GM23338 (cell line): ENCODE measurements around the gene ZBTB7C. TPM values are rescaled to one million over a fixed set of nuclear protein-coding genes. Genes with fewer than 3 reads are reported as not detected.

ENCODE experiments used
- ATAC-seq: fragments of 200-7000 bp; cut with Tn5 transposase; 3 replicates; pipeline ENCODE4 v1.9.1; 2020
- DNase-seq: peaks from one replicate; pipeline ENCODE4 v3.0.0-alpha.2; 2015; ENCODE audit warnings: low spot score
- H2AFZ ChIP-seq: fragments of 200-600 bp; sonication (generic); 2 replicates; pipeline ENCODE4 v1.8.0; 2016; ENCODE audit warnings: antibody characterized with exemption, mild to moderate bottlenecking, moderate library complexity
- H3F3A ChIP-seq: fragments of 200-600 bp; sonication (generic); replicated peaks from 2 replicates; pipeline ENCODE4 v1.8.0; 2017; ENCODE audit warnings: antibody characterized with exemption, mixed run types, low read depth
- H3K27ac ChIP-seq: fragments of 200-600 bp; sonication (generic); 2 replicates; pipeline ENCODE4 v1.6.1; 2016; ENCODE audit warnings: low read depth
- H3K27me3 ChIP-seq: fragments of 200-600 bp; sonication (generic); 2 replicates; pipeline ENCODE4 v1.8.0; 2016; ENCODE audit warnings: mild to moderate bottlenecking, mixed run types, moderate library complexity; ENCODE audit not compliant: insufficient read depth
- H3K36me3 ChIP-seq: fragments of 200-600 bp; sonication (generic); 2 replicates; pipeline ENCODE4 v1.8.0; 2016; ENCODE audit warnings: mild to moderate bottlenecking; ENCODE audit not compliant: insufficient read depth
- H3K4me1 ChIP-seq: fragments of 200-600 bp; sonication (generic); 2 replicates; pipeline ENCODE4 v1.8.0; 2016; ENCODE audit warnings: mild to moderate bottlenecking, moderate library complexity; ENCODE audit not compliant: insufficient read depth
- H3K4me2 ChIP-seq: fragments of 200-600 bp; sonication (generic); 2 replicates; pipeline ENCODE4 v1.7.1; 2017; ENCODE audit warnings: mixed run types
- H3K4me3 ChIP-seq: fragments of 200-600 bp; sonication (generic); 2 replicates; pipeline ENCODE4 v1.6.1; 2016; ENCODE audit warnings: mixed run types
- H3K79me2 ChIP-seq: fragments of 200-600 bp; sonication (generic); replicated peaks from 2 replicates; pipeline ENCODE4 v1.8.0; 2017; ENCODE audit warnings: mild to moderate bottlenecking; ENCODE audit not compliant: insufficient read depth
- H3K9me2 ChIP-seq: fragments of 200-600 bp; sonication (generic); 2 replicates; pipeline ENCODE4 v1.8.0; 2017; ENCODE audit not compliant: insufficient read depth
- H4K20me1 ChIP-seq: fragments of 200-600 bp; sonication (generic); replicated peaks from 2 replicates; pipeline ENCODE4 v1.8.0; 2017; ENCODE audit warnings: mild to moderate bottlenecking; ENCODE audit not compliant: insufficient read depth
- H3K27ac Mint-ChIP-seq: 2 replicates; pipeline ENCODE4 v1.8.0; 2020; ENCODE audit warnings: inconsistent platforms, mild to moderate bottlenecking, moderate library complexity, mixed read lengths
- H3K27me3 Mint-ChIP-seq: 3 replicates; pipeline ENCODE4 v1.8.0; 2022; ENCODE audit warnings: low read depth, mild to moderate bottlenecking, moderate library complexity, mixed read lengths, inconsistent platforms; ENCODE audit not compliant: insufficient read depth, poor library complexity
- H3K36me3 Mint-ChIP-seq: 3 replicates; pipeline ENCODE4 v1.8.0; 2021; ENCODE audit warnings: low read depth, mild to moderate bottlenecking, inconsistent platforms, moderate library complexity, mixed read lengths
- H3K4me1 Mint-ChIP-seq: 3 replicates; pipeline ENCODE4 v1.8.0; 2020; ENCODE audit warnings: mild to moderate bottlenecking, inconsistent platforms, mixed read lengths
- H3K4me3 Mint-ChIP-seq: 3 replicates; pipeline ENCODE4 v1.8.0; 2021; ENCODE audit warnings: moderate library complexity, mild to moderate bottlenecking, inconsistent platforms, mixed read lengths
- H3K9me3 Mint-ChIP-seq: 3 replicates; pipeline ENCODE4 v1.8.0; 2020; ENCODE audit warnings: moderate library complexity, mild to moderate bottlenecking, inconsistent platforms, mixed read lengths
- EZH2phosphoT487 ChIP-seq: fragments of 200-600 bp; sonication (generic); IDR thresholded peaks from one replicate; pipeline ENCODE4 v1.8.1; 2018; ENCODE audit warnings: antibody characterized with exemption; ENCODE audit not compliant: unreplicated experiment
- JUNB ChIP-seq: IDR thresholded peaks from one replicate; pipeline ENCODE4 v1.6.1; 2016; ENCODE audit warnings: antibody characterized with exemption; ENCODE audit not compliant: unreplicated experiment
- ZNF114 ChIP-seq: fragments of 250-450 bp; sonication (Bioruptor Pico); IDR thresholded peaks from 2 replicates; pipeline ENCODE4 v1.5.0; 2020; ENCODE audit warnings: mild to moderate bottlenecking, moderate library complexity
- ZNF331 ChIP-seq: fragments of 250-450 bp; sonication (Bioruptor Pico); IDR thresholded peaks from 2 replicates; pipeline ENCODE4 v1.5.0; 2020; ENCODE audit warnings: low read depth, mild to moderate bottlenecking, moderate library complexity
- polyA plus RNA-seq: library from polyadenylated mRNA; unstranded; fragments of >200 nt; fragmentation: Nextera tagmentation; extraction: Ambion mirVana; gene quantifications from 2 replicates; pipeline ENCODE4 v1.2.1, GENCODE V29; 2016
- total RNA-seq: library from RNA; depleted of rRNA; stranded (reverse); fragments of >200 nt; shearing (Covaris generic); gene quantifications from 2 replicates; pipeline ENCODE4 v1.2.3, GENCODE V29; 2014
- TF ChIP-seq, protein P1 (sequence below): fragments of 250-450 bp; sonication (Bioruptor Pico); IDR thresholded peaks from 2 replicates; pipeline ENCODE4 v1.5.0; 2020; ENCODE audit warnings: mild to moderate bottlenecking, moderate library complexity
- TF ChIP-seq, protein P2 (sequence below): IDR thresholded peaks from 2 replicates; pipeline ENCODE4 v1.6.1; 2016; ENCODE audit warnings: antibody characterized with exemption

Gene ZBTB7C
- total and polyA plus RNA-seq, 2 experiments from 2014 or later: 0.03 to 0.14 TPM

DNA sequence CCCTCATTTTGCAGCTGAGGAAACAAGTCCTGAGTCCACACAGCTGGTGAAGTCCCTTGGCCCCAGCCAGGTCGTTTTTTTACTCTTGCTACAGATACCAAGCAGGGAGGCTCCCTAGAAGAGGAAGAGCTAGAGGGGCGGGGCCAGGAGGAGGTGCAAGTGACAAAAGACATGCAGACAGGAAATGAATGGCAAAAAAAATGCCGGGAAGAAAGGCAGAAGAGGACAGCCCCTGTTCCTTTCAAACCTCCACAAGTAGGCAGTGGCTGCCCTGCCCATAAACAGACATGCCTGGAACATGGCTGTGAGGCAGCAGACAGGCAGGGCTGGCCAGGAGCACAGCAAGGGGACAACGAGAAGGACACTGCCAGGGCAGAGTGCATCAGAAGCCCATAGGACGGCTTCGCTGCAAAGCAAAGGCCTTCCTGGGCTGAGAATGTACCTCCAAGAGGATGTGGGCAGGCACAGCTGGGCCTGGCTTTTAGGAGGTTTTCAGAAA, 108.7 kb downstream of the ZBTB7C start (continued):
- TF ChIP-seq, protein P1, sequence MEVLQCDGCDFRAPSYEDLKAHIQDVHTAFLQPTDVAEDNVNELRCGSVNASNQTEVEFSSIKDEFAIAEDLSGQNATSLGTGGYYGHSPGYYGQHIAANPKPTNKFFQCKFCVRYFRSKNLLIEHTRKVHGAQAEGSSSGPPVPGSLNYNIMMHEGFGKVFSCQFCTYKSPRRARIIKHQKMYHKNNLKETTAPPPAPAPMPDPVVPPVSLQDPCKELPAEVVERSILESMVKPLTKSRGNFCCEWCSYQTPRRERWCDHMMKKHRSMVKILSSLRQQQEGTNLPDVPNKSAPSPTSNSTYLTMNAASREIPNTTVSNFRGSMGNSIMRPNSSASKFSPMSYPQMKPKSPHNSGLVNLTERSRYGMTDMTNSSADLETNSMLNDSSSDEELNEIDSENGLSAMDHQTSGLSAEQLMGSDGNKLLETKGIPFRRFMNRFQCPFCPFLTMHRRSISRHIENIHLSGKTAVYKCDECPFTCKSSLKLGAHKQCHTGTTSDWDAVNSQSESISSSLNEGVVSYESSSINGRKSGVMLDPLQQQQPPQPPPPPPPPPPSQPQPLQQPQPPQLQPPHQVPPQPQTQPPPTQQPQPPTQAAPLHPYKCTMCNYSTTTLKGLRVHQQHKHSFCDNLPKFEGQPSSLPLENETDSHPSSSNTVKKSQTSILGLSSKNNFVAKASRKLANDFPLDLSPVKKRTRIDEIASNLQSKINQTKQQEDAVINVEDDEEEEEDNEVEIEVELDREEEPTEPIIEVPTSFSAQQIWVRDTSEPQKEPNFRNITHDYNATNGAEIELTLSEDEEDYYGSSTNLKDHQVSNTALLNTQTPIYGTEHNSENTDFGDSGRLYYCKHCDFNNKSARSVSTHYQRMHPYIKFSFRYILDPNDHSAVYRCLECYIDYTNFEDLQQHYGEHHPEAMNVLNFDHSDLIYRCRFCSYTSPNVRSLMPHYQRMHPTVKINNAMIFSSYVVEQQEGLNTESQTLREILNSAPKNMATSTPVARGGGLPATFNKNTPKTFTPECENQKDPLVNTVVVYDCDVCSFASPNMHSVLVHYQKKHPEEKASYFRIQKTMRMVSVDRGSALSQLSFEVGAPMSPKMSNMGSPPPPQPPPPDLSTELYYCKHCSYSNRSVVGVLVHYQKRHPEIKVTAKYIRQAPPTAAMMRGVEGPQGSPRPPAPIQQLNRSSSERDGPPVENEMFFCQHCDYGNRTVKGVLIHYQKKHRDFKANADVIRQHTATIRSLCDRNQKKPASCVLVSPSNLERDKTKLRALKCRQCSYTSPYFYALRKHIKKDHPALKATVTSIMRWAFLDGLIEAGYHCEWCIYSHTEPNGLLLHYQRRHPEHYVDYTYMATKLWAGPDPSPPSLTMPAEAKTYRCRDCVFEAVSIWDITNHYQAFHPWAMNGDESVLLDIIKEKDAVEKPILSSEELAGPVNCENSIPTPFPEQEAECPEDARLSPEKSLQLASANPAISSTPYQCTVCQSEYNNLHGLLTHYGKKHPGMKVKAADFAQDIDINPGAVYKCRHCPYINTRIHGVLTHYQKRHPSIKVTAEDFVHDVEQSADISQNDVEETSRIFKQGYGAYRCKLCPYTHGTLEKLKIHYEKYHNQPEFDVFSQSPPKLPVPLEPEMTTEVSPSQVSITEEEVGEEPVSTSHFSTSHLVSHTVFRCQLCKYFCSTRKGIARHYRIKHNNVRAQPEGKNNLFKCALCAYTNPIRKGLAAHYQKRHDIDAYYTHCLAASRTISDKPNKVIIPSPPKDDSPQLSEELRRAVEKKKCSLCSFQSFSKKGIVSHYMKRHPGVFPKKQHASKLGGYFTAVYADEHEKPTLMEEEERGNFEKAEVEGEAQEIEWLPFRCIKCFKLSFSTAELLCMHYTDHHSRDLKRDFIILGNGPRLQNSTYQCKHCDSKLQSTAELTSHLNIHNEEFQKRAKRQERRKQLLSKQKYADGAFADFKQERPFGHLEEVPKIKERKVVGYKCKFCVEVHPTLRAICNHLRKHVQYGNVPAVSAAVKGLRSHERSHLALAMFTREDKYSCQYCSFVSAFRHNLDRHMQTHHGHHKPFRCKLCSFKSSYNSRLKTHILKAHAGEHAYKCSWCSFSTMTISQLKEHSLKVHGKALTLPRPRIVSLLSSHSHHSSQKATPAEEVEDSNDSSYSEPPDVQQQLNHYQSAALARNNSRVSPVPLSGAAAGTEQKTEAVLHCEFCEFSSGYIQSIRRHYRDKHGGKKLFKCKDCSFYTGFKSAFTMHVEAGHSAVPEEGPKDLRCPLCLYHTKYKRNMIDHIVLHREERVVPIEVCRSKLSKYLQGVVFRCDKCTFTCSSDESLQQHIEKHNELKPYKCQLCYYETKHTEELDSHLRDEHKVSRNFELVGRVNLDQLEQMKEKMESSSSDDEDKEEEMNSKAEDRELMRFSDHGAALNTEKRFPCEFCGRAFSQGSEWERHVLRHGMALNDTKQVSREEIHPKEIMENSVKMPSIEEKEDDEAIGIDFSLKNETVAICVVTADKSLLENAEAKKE (CRISPR knock-in tag): no peak
- TF ChIP-seq ZNF331 (CRISPR knock-in tag): no peak

DNA sequence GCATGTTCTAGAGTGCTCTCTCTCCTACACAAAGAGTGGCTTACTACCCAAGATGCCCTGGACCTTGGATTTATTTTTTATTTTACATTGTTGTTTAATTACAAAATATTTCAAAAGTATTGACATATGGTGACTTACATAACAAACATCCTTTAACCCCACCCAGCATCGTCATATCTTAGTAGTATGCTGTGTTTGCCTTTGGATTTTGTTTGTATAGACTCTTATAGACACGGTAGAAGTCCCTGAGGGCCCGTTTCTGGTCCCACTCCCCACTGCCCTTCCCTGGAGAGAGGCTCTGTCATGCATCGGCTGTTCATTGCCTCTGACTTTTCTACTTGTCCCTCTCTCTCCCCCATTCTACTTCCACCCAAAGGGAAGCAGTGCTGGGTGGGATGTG, 112.0 kb downstream of the ZBTB7C start:
- no peak for ATAC-seq
- no peaks in the 10 kb centered on the region for H3K9me3 Mint-ChIP-seq
- H2AFZ ChIP-seq: no peak overlapping the region
- H3K4me1 ChIP-seq: peaks cover 10% of the 10 kb centered on the region
- no peaks in the 10 kb centered on the region for H4K20me1 ChIP-seq
- H3K79me2 ChIP-seq: no peaks in the 10 kb centered on the region
- H3F3A ChIP-seq: no peaks in the 10 kb centered on the region
- no peak overlapping the region for H3K27ac Mint-ChIP-seq
- H3K4me3 ChIP-seq: no peak overlapping the region
- DNase-seq: no peak
- peaks cover 33% of the 10 kb centered on the region for H3K4me1 Mint-ChIP-seq
- H3K4me2 ChIP-seq: no peak overlapping the region
- no peak overlapping the region for H3K4me3 Mint-ChIP-seq
- H3K27me3 Mint-ChIP-seq: peaks cover 13% of the 10 kb centered on the region
- H3K9me2 ChIP-seq: 0 out of 2 replicates have a peak, but pooled peaks cover 3% of the 10 kb centered on the region
- no peaks in the 10 kb centered on the region for H3K36me3 ChIP-seq
- H3K27ac ChIP-seq: no peak overlapping the region
- H3K36me3 Mint-ChIP-seq: no peaks in the 10 kb centered on the region; the same call in 2 of the 3 replicates
- H3K27me3 ChIP-seq: no peaks in the 10 kb centered on the region
- no peak for TF ChIP-seq EZH2phosphoT487
- TF ChIP-seq ZNF114: no peak
- TF ChIP-seq, protein P2, sequence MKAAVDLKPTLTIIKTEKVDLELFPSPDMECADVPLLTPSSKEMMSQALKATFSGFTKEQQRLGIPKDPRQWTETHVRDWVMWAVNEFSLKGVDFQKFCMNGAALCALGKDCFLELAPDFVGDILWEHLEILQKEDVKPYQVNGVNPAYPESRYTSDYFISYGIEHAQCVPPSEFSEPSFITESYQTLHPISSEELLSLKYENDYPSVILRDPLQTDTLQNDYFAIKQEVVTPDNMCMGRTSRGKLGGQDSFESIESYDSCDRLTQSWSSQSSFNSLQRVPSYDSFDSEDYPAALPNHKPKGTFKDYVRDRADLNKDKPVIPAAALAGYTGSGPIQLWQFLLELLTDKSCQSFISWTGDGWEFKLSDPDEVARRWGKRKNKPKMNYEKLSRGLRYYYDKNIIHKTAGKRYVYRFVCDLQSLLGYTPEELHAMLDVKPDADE: no peak
- TF ChIP-seq, protein P1 (CRISPR knock-in tag): no peak
- no peak for TF ChIP-seq JUNB
